ENCODE measurements around the gene ZNF423.

- TF ChIP-seq GATA2 (IDR thresholded peaks at IDR 0.05; ENCODE audit: low read depth, low read length) (no peak), GATA3 (IDR thresholded peaks at IDR 0.05; ENCODE audit: low read depth, low read length) (no peak)
Measured at GRCh38 chr16:49679095-49679494, 176.8 kb downstream of the ZNF423 start.

Measured in SH-SY5Y (cell line).